NOMO-1 treated with dmso at 0.1 percent for 144 hours (cell line): ENCODE data around the gene ALKBH3.

Source experiments
- DNase-seq: peaks from one replicate; lab custom pipeline; 2025; ENCODE audit not compliant: unreplicated experiment; lab: John Stamatoyannopoulos, UW

ALKBH3 gene

GRCh38 chr11:43959321-43959995 lies 78.8 kb downstream of the ALKBH3 start:
- DNase-seq = no peak

GRCh38 chr11:43962383-43963278 lies 82.0 kb downstream of the ALKBH3 start:
- DNase-seq = no peak

GRCh38 chr11:43963279-43963620 lies 82.6 kb downstream of the ALKBH3 start:
- no peak for DNase-seq

GRCh38 chr11:43967661-43968060 lies 87.0 kb downstream of the ALKBH3 start:
- no peak for DNase-seq

GRCh38 chr11:43968719-43969118 lies 88.1 kb downstream of the ALKBH3 start:
- no peak for DNase-seq

- DNase-seq = no peak
Observed at GRCh38 chr11:43969543-43969942, 88.9 kb downstream of the ALKBH3 start.
